Panc1 (cell line): ENCODE results near the gene ZNF749. TPM values are rescaled to one million over a fixed set of nuclear protein-coding genes. Genes with fewer than 3 reads are reported as not detected.

Source experiments
- ATAC-seq: fragments of 200-7000 bp; cut with Tn5 transposase; 2 replicates; pipeline ENCODE4 v1.9.1; 2020; ENCODE audit warnings: mild to moderate bottlenecking, moderate library complexity
- BruUV-seq: library from RNA; stranded (reverse); fragments of 400-500 nt; replicated peaks from 2 replicates; lab custom pipeline; 2021; lab: Mats Ljungman, UMichigan
- CTCF ChIA-PET: fragments of 300-600 bp; sonication (Branson Sonifier 250); formaldehyde crosslinking; loops from one replicate; lab custom pipeline; 2022; ENCODE audit warnings: antibody characterized with exemption; lab: Charles Lee
- POLR2A ChIA-PET: fragments of 300-600 bp; sonication (Branson Sonifier 250); formaldehyde crosslinking; loops from one replicate; lab custom pipeline; 2022; ENCODE audit warnings: antibody characterized with exemption; lab: Charles Lee
- DNase-seq: peaks from one replicate; pipeline ENCODE4 v3.0.0-alpha.2; 2010; ENCODE audit warnings: low read depth, low spot score
- H3K27ac ChIP-seq: 2 replicates; pipeline ENCODE4 v1.5.1; 2011; ENCODE audit warnings: mild to moderate bottlenecking, low read length, inconsistent platforms
- H3K27me3 ChIP-seq: fragments of 200-500 bp; sonication (Bioruptor generic); 2 replicates; pipeline ENCODE4 v1.6.0; 2014; ENCODE audit warnings: low read length, inconsistent platforms; ENCODE audit not compliant: control insufficient read depth, insufficient read depth
- H3K36me3 ChIP-seq: fragments of 200-500 bp; sonication (Bioruptor generic); 2 replicates; pipeline ENCODE4 v1.5.1; 2014; ENCODE audit warnings: inconsistent platforms, mild to moderate bottlenecking, low read length, moderate library complexity; ENCODE audit not compliant: control insufficient read depth, insufficient read depth
- H3K4me1 ChIP-seq: 2 replicates; pipeline ENCODE4 v1.5.1; 2011; ENCODE audit warnings: inconsistent platforms, mild to moderate bottlenecking, low read length, moderate library complexity; ENCODE audit not compliant: control insufficient read depth, insufficient read depth
- H3K4me3 ChIP-seq, 2 experiments: 2 replicates each; pipeline ENCODE4 v1.5.1; 2011 to 2012; ENCODE audit warnings: low read depth in 2 of 2, low read length in 2 of 2, mild to moderate bottlenecking in 2 of 2, inconsistent platforms in 1 of 2, moderate library complexity in 1 of 2
- H3K9me3 ChIP-seq: fragments of 200-500 bp; sonication (Bioruptor generic); 2 replicates; pipeline ENCODE4 v1.5.1; 2014; ENCODE audit warnings: low read depth, mild to moderate bottlenecking, inconsistent platforms, low read length, moderate library complexity; ENCODE audit not compliant: control insufficient read depth, insufficient read depth
- POLR2AphosphoS5 ChIP-seq: IDR thresholded peaks from 2 replicates; pipeline ENCODE4 v1.6.1; 2012; ENCODE audit warnings: mild to moderate bottlenecking, low read depth, low read length, moderate library complexity
- SIN3A ChIP-seq: IDR thresholded peaks from 2 replicates; pipeline ENCODE4 v1.6.1; 2012; ENCODE audit warnings: low read depth, mild to moderate bottlenecking, low read length, moderate library complexity, borderline replicate concordance; ENCODE audit not compliant: insufficient read depth
- TCF7L2 ChIP-seq: IDR thresholded peaks from 2 replicates; pipeline ENCODE4 v1.6.1; 2011; ENCODE audit warnings: mild to moderate bottlenecking, low read depth, low read length, inconsistent platforms
- in situ Hi-C: cut with HindIII; loops from 2 replicates; pipeline ENCODE4 v1.10.0; 2016; ENCODE audit warnings: low sequenced_read_pairs, low pct_unique_long_range_greater_than_20kb
- intact Hi-C: fragments of 100-400 bp; cut with micrococcal nuclease; formaldehyde crosslinking; loops from one replicate; pipeline ENCODE4 v1.10.0; 2022; ENCODE audit not compliant: unreplicated experiment
- total RNA-seq: library from RNA; stranded (reverse); gene quantifications from one replicate; pipeline ENCODE4 v1.2.1, GENCODE V29; 2021; ENCODE audit not compliant: unreplicated experiment
- TF ChIP-seq, protein P1 (sequence below), 2 experiments: IDR thresholded peaks; 2 replicates each; pipeline ENCODE4 v1.6.1; 2011 to 2012; ENCODE audit warnings: low read depth in 2 of 2, control low read depth in 1 of 2, low read length in 1 of 2, mild to moderate bottlenecking in 1 of 2, moderate library complexity in 1 of 2; ENCODE audit not compliant: insufficient read depth in 1 of 2
- TF ChIP-seq, protein P2 (sequence below): fragments of 450-650 bp; IDR thresholded peaks from 2 replicates; pipeline ENCODE4 v1.5.1; 2017; ENCODE audit warnings: mild to moderate bottlenecking

ZNF749 gene
- total RNA-seq, 1 experiment from 2014 or later = 21.3 TPM

DNA sequence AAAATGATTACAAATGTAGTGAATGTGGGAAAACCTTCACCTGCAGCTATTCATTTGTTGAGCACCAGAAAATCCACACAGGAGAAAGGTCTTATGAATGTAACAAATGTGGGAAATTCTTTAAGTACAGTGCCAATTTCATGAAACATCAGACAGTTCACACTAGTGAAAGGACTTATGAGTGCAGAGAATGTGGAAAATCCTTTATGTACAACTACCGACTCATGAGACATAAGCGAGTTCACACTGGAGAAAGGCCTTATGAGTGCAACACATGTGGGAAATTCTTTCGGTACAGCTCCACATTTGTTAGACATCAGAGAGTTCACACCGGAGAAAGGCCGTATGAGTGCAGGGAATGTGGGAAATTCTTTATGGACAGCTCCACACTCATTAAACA is 36.3 kb upstream of the ZNF749 start:
- no peak for TF ChIP-seq SIN3A
- no peak for TF ChIP-seq POLR2AphosphoS5
- TF ChIP-seq, protein P1, sequence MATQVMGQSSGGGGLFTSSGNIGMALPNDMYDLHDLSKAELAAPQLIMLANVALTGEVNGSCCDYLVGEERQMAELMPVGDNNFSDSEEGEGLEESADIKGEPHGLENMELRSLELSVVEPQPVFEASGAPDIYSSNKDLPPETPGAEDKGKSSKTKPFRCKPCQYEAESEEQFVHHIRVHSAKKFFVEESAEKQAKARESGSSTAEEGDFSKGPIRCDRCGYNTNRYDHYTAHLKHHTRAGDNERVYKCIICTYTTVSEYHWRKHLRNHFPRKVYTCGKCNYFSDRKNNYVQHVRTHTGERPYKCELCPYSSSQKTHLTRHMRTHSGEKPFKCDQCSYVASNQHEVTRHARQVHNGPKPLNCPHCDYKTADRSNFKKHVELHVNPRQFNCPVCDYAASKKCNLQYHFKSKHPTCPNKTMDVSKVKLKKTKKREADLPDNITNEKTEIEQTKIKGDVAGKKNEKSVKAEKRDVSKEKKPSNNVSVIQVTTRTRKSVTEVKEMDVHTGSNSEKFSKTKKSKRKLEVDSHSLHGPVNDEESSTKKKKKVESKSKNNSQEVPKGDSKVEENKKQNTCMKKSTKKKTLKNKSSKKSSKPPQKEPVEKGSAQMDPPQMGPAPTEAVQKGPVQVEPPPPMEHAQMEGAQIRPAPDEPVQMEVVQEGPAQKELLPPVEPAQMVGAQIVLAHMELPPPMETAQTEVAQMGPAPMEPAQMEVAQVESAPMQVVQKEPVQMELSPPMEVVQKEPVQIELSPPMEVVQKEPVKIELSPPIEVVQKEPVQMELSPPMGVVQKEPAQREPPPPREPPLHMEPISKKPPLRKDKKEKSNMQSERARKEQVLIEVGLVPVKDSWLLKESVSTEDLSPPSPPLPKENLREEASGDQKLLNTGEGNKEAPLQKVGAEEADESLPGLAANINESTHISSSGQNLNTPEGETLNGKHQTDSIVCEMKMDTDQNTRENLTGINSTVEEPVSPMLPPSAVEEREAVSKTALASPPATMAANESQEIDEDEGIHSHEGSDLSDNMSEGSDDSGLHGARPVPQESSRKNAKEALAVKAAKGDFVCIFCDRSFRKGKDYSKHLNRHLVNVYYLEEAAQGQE (IDR thresholded peaks at IDR 0.05; ENCODE audit: insufficient read depth in 1 of 2, low read depth in 2 of 2, low read length in 1 of 2) = no peak
- TF ChIP-seq, protein P2, sequence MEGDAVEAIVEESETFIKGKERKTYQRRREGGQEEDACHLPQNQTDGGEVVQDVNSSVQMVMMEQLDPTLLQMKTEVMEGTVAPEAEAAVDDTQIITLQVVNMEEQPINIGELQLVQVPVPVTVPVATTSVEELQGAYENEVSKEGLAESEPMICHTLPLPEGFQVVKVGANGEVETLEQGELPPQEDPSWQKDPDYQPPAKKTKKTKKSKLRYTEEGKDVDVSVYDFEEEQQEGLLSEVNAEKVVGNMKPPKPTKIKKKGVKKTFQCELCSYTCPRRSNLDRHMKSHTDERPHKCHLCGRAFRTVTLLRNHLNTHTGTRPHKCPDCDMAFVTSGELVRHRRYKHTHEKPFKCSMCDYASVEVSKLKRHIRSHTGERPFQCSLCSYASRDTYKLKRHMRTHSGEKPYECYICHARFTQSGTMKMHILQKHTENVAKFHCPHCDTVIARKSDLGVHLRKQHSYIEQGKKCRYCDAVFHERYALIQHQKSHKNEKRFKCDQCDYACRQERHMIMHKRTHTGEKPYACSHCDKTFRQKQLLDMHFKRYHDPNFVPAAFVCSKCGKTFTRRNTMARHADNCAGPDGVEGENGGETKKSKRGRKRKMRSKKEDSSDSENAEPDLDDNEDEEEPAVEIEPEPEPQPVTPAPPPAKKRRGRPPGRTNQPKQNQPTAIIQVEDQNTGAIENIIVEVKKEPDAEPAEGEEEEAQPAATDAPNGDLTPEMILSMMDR = no peak
- TF ChIP-seq TCF7L2 = no peak
- ChIA-PET CTCF (no interaction called here), POLR2A (no interaction called here)
- Histone ChIP-seq H3K27ac (no peak overlapping the region), H3K36me3 (0 out of 2 replicates have a peak, but pooled peaks cover 2% of the 10 kb centered on the region), H3K4me1 (no peaks in the 10 kb centered on the region), H3K27me3 (no peaks in the 10 kb centered on the region), H3K4me3 (no peak overlapping the region), H3K9me3 (peaks cover 52% of the 10 kb centered on the region)
- no TSS peak for BruUV-seq
- DNase-seq (no peak), ATAC-seq (no peak)
- in situ Hi-C loops = no loop called here
- intact Hi-C loops = no loop called here

DNA sequence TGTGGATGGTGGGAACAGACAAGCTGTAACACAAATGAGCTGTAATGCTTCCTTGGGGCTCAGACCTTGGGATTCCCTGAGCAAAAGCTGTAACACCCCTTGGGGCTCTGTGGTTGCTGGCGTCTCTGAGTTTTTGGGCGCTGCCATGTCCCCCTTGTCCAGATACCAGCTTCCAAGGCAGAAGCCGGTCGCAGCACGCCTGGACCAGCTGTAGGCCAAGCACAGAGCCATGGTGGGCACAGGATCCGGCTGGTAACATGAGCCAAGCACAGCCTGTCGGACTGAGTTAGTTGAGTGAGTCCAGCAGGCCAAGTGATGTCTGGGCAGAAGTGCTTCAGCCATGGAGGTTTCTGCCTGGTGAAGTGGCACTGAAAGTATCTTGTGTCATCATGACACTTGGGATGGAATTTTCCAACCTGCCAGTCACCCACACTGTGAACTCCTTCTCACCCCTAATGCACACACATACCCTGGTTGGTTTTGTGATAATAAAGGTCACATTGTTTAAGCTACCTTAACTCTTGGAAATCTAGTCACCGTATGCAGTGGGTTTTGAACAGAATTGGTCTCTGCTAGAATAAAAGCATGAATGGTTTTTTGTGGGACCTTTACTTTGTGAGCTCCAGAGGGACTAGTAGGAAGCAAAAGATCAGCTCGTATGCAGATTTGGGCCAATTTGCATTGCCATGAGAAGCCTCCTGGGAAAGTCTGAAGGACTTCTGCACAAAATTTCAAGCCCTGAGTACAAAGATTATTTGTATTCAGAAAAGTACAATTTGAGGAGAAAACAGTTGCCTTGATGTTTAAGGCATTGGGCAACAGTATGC is 31.2 kb upstream of the ZNF749 start:
- no peaks in the 10 kb centered on the region for H3K27me3 ChIP-seq
- peaks cover 33% of the 10 kb centered on the region for H3K9me3 ChIP-seq
- no peak for TF ChIP-seq TCF7L2
- no peak for TF ChIP-seq SIN3A
- TF ChIP-seq, protein P1 (IDR thresholded peaks at IDR 0.05; ENCODE audit: insufficient read depth in 1 of 2, low read depth in 2 of 2, low read length in 1 of 2) = no peak
- no peak for TF ChIP-seq POLR2AphosphoS5
- TF ChIP-seq, protein P2 = no peak
- intact Hi-C loops (no loop called here), in situ Hi-C loops (no loop called here)
- no TSS peak for BruUV-seq
- DNase-seq = no peak
- H3K36me3 ChIP-seq = no peaks in the 10 kb centered on the region
- no peaks in the 10 kb centered on the region for H3K4me1 ChIP-seq
- H3K4me3 ChIP-seq = no peak overlapping the region
- ATAC-seq = no peak
- ChIA-PET POLR2A (no interaction called here), CTCF (no interaction called here)
- no peak overlapping the region for H3K27ac ChIP-seq
